Calu3 (cell line): ENCODE results near the gene BICD2. TPM values are rescaled to one million over a fixed set of nuclear protein-coding genes. Genes with fewer than 3 reads are reported as not detected.

Experiments used
- BruUV-seq: library from RNA; stranded (reverse); fragments of 400-500 nt; replicated peaks from 2 replicates; lab custom pipeline; 2021; lab: Mats Ljungman, UMichigan
- CTCF ChIA-PET: fragments of 300-600 bp; sonication (Branson Sonifier 250); formaldehyde crosslinking; loops from one replicate; lab custom pipeline; 2022; ENCODE audit warnings: antibody characterized with exemption; lab: Charles Lee
- DNase-seq: peaks from one replicate; pipeline ENCODE4 v3.0.0; 2022
- H3K27ac Mint-ChIP-seq: one replicate; pipeline ENCODE4 v1.8.0; 2022; ENCODE audit warnings: mixed read lengths; ENCODE audit not compliant: unreplicated experiment
- H3K27me3 Mint-ChIP-seq: one replicate; pipeline ENCODE4 v1.8.0; 2022; ENCODE audit warnings: mixed read lengths; ENCODE audit not compliant: unreplicated experiment
- H3K36me3 Mint-ChIP-seq: one replicate; pipeline ENCODE4 v1.8.0; 2022; ENCODE audit warnings: mild to moderate bottlenecking, moderate library complexity, mixed read lengths; ENCODE audit not compliant: insufficient read depth, unreplicated experiment
- H3K4me1 Mint-ChIP-seq: one replicate; pipeline ENCODE4 v1.8.0; 2022; ENCODE audit warnings: mild to moderate bottlenecking, low read depth, mixed read lengths; ENCODE audit not compliant: unreplicated experiment
- H3K4me3 Mint-ChIP-seq: one replicate; pipeline ENCODE4 v1.8.0; 2022; ENCODE audit warnings: mild to moderate bottlenecking, low read depth, moderate library complexity, mixed read lengths; ENCODE audit not compliant: unreplicated experiment
- H3K9me3 Mint-ChIP-seq: one replicate; pipeline ENCODE4 v1.8.0; 2022; ENCODE audit warnings: low read depth, mixed read lengths; ENCODE audit not compliant: unreplicated experiment
- CTCF ChIP-seq: fragments of 200-600 bp; IDR thresholded peaks from one replicate; pipeline ENCODE4 v1.8.0; 2022; ENCODE audit warnings: antibody characterized with exemption; ENCODE audit not compliant: unreplicated experiment
- intact Hi-C: fragments of 100-400 bp; cut with micrococcal nuclease; formaldehyde crosslinking; loops from one replicate; pipeline ENCODE4 v1.10.0; 2022; ENCODE audit not compliant: unreplicated experiment
- total RNA-seq: library from RNA; stranded (reverse); gene quantifications from 2 replicates; pipeline ENCODE4 v1.2.3, GENCODE V29; 2022

Gene BICD2
- total RNA-seq, 1 experiment from 2014 or later, result 21.9 TPM

- Mint-ChIP-seq H3K4me3 (no peak overlapping the region), H3K4me1 (peaks cover 6% of the 10 kb centered on the region), H3K27me3 (no peaks in the 10 kb centered on the region), H3K36me3 (no peaks in the 10 kb centered on the region), H3K9me3 (no peaks in the 10 kb centered on the region), H3K27ac (no peak overlapping the region)
- DNase-seq, result no peak
- intact Hi-C loops, result no loop called here
- no peak for TF ChIP-seq CTCF
- BruUV-seq, result no TSS peak
- CTCF ChIA-PET, result no interaction called here
Measured at GRCh38 chr9:92737216-92737606, 27.4 kb downstream of the BICD2 start.

- Mint-ChIP-seq H3K27me3 (no peaks in the 10 kb centered on the region), H3K36me3 (no peaks in the 10 kb centered on the region), H3K4me1 (peaks cover 6% of the 10 kb centered on the region), H3K4me3 (no peak overlapping the region), H3K9me3 (no peaks in the 10 kb centered on the region), H3K27ac (no peak overlapping the region)
- no peak for DNase-seq
- no TSS peak for BruUV-seq
- no peak for TF ChIP-seq CTCF
- CTCF ChIA-PET, result no interaction called here
- intact Hi-C loops, result no loop called here
Measured at GRCh38 chr9:92736563-92737215, 27.9 kb downstream of the BICD2 start.

GRCh38 chr9:92735636-92736562 lies 28.7 kb downstream of the BICD2 start:
- intact Hi-C loops, result no loop called here
- Mint-ChIP-seq H3K4me3 (no peak overlapping the region), H3K36me3 (no peaks in the 10 kb centered on the region), H3K27ac (no peak overlapping the region), H3K27me3 (no peaks in the 10 kb centered on the region), H3K9me3 (no peaks in the 10 kb centered on the region), H3K4me1 (peaks cover 6% of the 10 kb centered on the region)
- CTCF ChIA-PET, result no interaction called here
- TF ChIP-seq CTCF, result no peak
- DNase-seq, result no peak
- no TSS peak for BruUV-seq

- Mint-ChIP-seq H3K9me3 (no peaks in the 10 kb centered on the region), H3K27me3 (no peaks in the 10 kb centered on the region), H3K27ac (no peak overlapping the region), H3K4me1 (peaks cover 6% of the 10 kb centered on the region), H3K4me3 (no peak overlapping the region), H3K36me3 (no peaks in the 10 kb centered on the region)
- CTCF ChIA-PET, result interaction anchor here (0.6 kb wide), 1 partner anchor 7 kb away, joined by 5 read pairs; no protein-coding TSS in a partner anchor
- DNase-seq, result no peak
- intact Hi-C loops, result no loop called here
- no TSS peak for BruUV-seq
- TF ChIP-seq CTCF, result no peak
Measured at GRCh38 chr9:92734931-92735635, 29.6 kb downstream of the BICD2 start.
